ENCODE data around the gene STRA6. TPM values are rescaled to one million over a fixed set of nuclear protein-coding genes. Genes with fewer than 3 reads are reported as not detected.

The STRA6 gene
- polyA plus RNA-seq, 3 donors from 2014 or later, result not detected

GRCh38 chr15:74158855-74159650 is 43.5 kb downstream of the STRA6 start:
- Mint-ChIP-seq H3K4me1 (no peaks in the 10 kb centered on the region), H3K36me3 (no peaks in the 10 kb centered on the region), H3K27me3 (ENCODE audit: low read depth in 3 of 3) (peaks cover 1 to 13% (median 4%) of the 10 kb centered on the region in 3 donors), H3K4me3 (no peak overlapping the region), H3K27ac (no peak overlapping the region), H3K9me3 (no peaks in the 10 kb centered on the region)
- no peak for DNase-seq

- H3K4me1 Mint-ChIP-seq, result no peaks in the 10 kb centered on the region
- no peaks in the 10 kb centered on the region for H3K9me3 Mint-ChIP-seq
- H3K27me3 Mint-ChIP-seq (ENCODE audit: low read depth in 3 of 3), result peaks cover 0 to 9% (median 4%) of the 10 kb centered on the region in 3 donors
- H3K36me3 Mint-ChIP-seq, result no peaks in the 10 kb centered on the region
- no peak overlapping the region for H3K27ac Mint-ChIP-seq
- DNase-seq, result no peak
- H3K4me3 Mint-ChIP-seq, result no peak overlapping the region
Observed at GRCh38 chr15:74157868-74158827, 44.4 kb downstream of the STRA6 start.

GRCh38 chr15:74156678-74157411 is 45.7 kb downstream of the STRA6 start:
- Mint-ChIP-seq H3K36me3 (no peaks in the 10 kb centered on the region), H3K27me3 (ENCODE audit: low read depth in 3 of 3) (peaks cover 0 to 9% (median 0%) of the 10 kb centered on the region in 3 donors), H3K9me3 (no peaks in the 10 kb centered on the region), H3K27ac (no peak overlapping the region), H3K4me1 (no peaks in the 10 kb centered on the region), H3K4me3 (no peak overlapping the region)
- DNase-seq, result no peak

- Mint-ChIP-seq H3K36me3 (no peaks in the 10 kb centered on the region), H3K27me3 (ENCODE audit: low read depth in 3 of 3) (peaks cover 1 to 12% (median 5%) of the 10 kb centered on the region in 3 donors), H3K27ac (no peak overlapping the region), H3K4me3 (no peak overlapping the region), H3K4me1 (no peaks in the 10 kb centered on the region), H3K9me3 (no peaks in the 10 kb centered on the region)
- no peak for DNase-seq
Observed at GRCh38 chr15:74155766-74156417, 46.7 kb downstream of the STRA6 start.

GRCh38 chr15:74147051-74147450 is 55.5 kb downstream of the STRA6 start:
- H3K9me3 Mint-ChIP-seq, result peaks cover 0 to 9% (median 0%) of the 10 kb centered on the region in 6 donors
- peaks cover 10 to 19% (median 13%) of the 10 kb centered on the region in 3 donors for H3K27me3 Mint-ChIP-seq (ENCODE audit: low read depth in 3 of 3)
- DNase-seq, result no peak
- H3K27ac Mint-ChIP-seq, result no peak overlapping the region
- no peaks in the 10 kb centered on the region for H3K4me1 Mint-ChIP-seq
- no peaks in the 10 kb centered on the region for H3K36me3 Mint-ChIP-seq
- no peak overlapping the region for H3K4me3 Mint-ChIP-seq

GRCh38 chr15:74146277-74146800 is 56.2 kb downstream of the STRA6 start:
- no peak for DNase-seq
- Mint-ChIP-seq H3K4me3 (no peak overlapping the region), H3K27ac (no peak overlapping the region), H3K27me3 (ENCODE audit: low read depth in 3 of 3) (peaks cover 10 to 23% (median 12%) of the 10 kb centered on the region in 3 donors), H3K4me1 (no peaks in the 10 kb centered on the region), H3K36me3 (no peaks in the 10 kb centered on the region), H3K9me3 (peaks cover 0 to 9% (median 0%) of the 10 kb centered on the region in 6 donors)

- peaks cover 0 to 9% (median 0%) of the 10 kb centered on the region in 6 donors for H3K9me3 Mint-ChIP-seq
- H3K27ac Mint-ChIP-seq, result no peak overlapping the region
- H3K4me1 Mint-ChIP-seq, result no peaks in the 10 kb centered on the region
- peaks cover 4 to 26% (median 14%) of the 10 kb centered on the region in 3 donors for H3K27me3 Mint-ChIP-seq (ENCODE audit: low read depth in 3 of 3)
- DNase-seq, result no peak
- H3K36me3 Mint-ChIP-seq, result no peaks in the 10 kb centered on the region
- no peak overlapping the region for H3K4me3 Mint-ChIP-seq
Observed at GRCh38 chr15:74144153-74144775, 58.3 kb downstream of the STRA6 start.

GRCh38 chr15:74141591-74141990 is 61.0 kb downstream of the STRA6 start:
- Mint-ChIP-seq H3K27ac (no peak overlapping the region), H3K4me3 (no peak overlapping the region), H3K27me3 (ENCODE audit: low read depth in 3 of 3) (peaks cover 4 to 27% (median 22%) of the 10 kb centered on the region in 3 donors), H3K9me3 (peaks cover 0 to 5% (median 0%) of the 10 kb centered on the region in 6 donors), H3K36me3 (no peaks in the 10 kb centered on the region), H3K4me1 (peaks cover 5 to 7% of the 10 kb centered on the region in 2 donors)
- no peak for DNase-seq

- Mint-ChIP-seq H3K4me3 (no peak overlapping the region), H3K9me3 (no peaks in the 10 kb centered on the region), H3K36me3 (no peaks in the 10 kb centered on the region), H3K27me3 (ENCODE audit: low read depth in 3 of 3) (peaks cover 16 to 34% (median 20%) of the 10 kb centered on the region in 3 donors), H3K27ac (no peak overlapping the region), H3K4me1 (peaks cover 9 to 10% of the 10 kb centered on the region in 2 donors)
- DNase-seq, result no peak
Observed at GRCh38 chr15:74138642-74139041, 63.9 kb downstream of the STRA6 start.

- H3K4me1 Mint-ChIP-seq, result peaks cover 9 to 10% of the 10 kb centered on the region in 2 donors
- no peak overlapping the region for H3K27ac Mint-ChIP-seq
- H3K4me3 Mint-ChIP-seq, result peak overlapping the region in 2 of 5 donors; percentile 12 to 75
- no peak for DNase-seq
- H3K27me3 Mint-ChIP-seq (ENCODE audit: low read depth in 3 of 3), result peaks cover 16 to 40% (median 24%) of the 10 kb centered on the region in 3 donors
- H3K36me3 Mint-ChIP-seq, result no peaks in the 10 kb centered on the region
- no peaks in the 10 kb centered on the region for H3K9me3 Mint-ChIP-seq
Observed at GRCh38 chr15:74137537-74137894, 65.1 kb downstream of the STRA6 start.

- Mint-ChIP-seq H3K4me3 (peak overlapping the region; percentile 1 to 75 (median 64)), H3K9me3 (no peaks in the 10 kb centered on the region), H3K27me3 (ENCODE audit: low read depth in 3 of 3) (peaks cover 20 to 41% (median 29%) of the 10 kb centered on the region in 3 donors), H3K27ac (no peak overlapping the region), H3K4me1 (peaks cover 9 to 10% of the 10 kb centered on the region in 2 donors), H3K36me3 (no peaks in the 10 kb centered on the region)
- DNase-seq, result no peak
Observed at GRCh38 chr15:74136814-74137536, 65.6 kb downstream of the STRA6 start.

- H3K4me1 Mint-ChIP-seq, result peaks cover 9 to 10% of the 10 kb centered on the region in 2 donors
- peak overlapping the region in 4 of 5 donors; percentile 59 to 75 (median 68) for H3K4me3 Mint-ChIP-seq
- H3K27ac Mint-ChIP-seq, result no peak overlapping the region
Observed at GRCh38 chr15:74136540-74136813, 66.1 kb downstream of the STRA6 start.

More at GRCh38 chr15:74136540-74136813, 66.1 kb downstream of the STRA6 start:
- DNase-seq, result no peak
- Mint-ChIP-seq H3K9me3 (no peaks in the 10 kb centered on the region), H3K36me3 (no peaks in the 10 kb centered on the region), H3K27me3 (ENCODE audit: low read depth in 3 of 3) (peaks cover 20 to 41% (median 30%) of the 10 kb centered on the region in 3 donors)

Data from immature natural killer cell (primary cell).